ENCODE results near the gene AKR1D1.

- TF ChIP-seq POLR2A (IDR thresholded peaks at IDR 0.05; ENCODE audit: low read depth, low read length) (no peak), POLR2AphosphoS5 (IDR thresholded peaks at IDR 0.05; ENCODE audit: low read depth, low read length) (no peak)
Measured at GRCh38 chr7:138067774-138068173, 8.5 kb upstream of the AKR1D1 start.

Data from GM12892 (cell line).